Smooth muscle cell (in vitro differentiated cells): ENCODE measurements around the gene PTP4A2. TPM values are rescaled to one million over a fixed set of nuclear protein-coding genes. Genes with fewer than 3 reads are reported as not detected.
"Not testable (repeated sequence)": the region's sequence is repeated elsewhere in the genome, so short reads cannot be mapped to it uniquely, and the experiment has no call there.

Experiments used
- DNase-seq: peaks from one replicate; lab custom pipeline; 2025; ENCODE audit not compliant: unreplicated experiment; lab: John Stamatoyannopoulos, UW
- H2AFZ ChIP-seq: fragments of 200-600 bp; sonication (generic); 2 replicates; pipeline ENCODE4 v1.6.0; 2016; ENCODE audit warnings: antibody characterized with exemption, low read depth, mild to moderate bottlenecking
- H3F3A ChIP-seq: fragments of 200-600 bp; sonication (generic); 2 replicates; pipeline ENCODE4 v1.6.0; 2017; ENCODE audit warnings: antibody characterized with exemption, low read depth
- H3K27ac ChIP-seq: fragments of 200-600 bp; sonication (generic); 2 replicates; pipeline ENCODE4 v1.5.1; 2016; ENCODE audit warnings: low read depth, mild to moderate bottlenecking
- H3K27me3 ChIP-seq: fragments of 200-600 bp; sonication (generic); 2 replicates; pipeline ENCODE4 v1.6.1; 2016; ENCODE audit warnings: low read depth, mild to moderate bottlenecking
- H3K36me3 ChIP-seq: fragments of 200-600 bp; sonication (generic); 2 replicates; pipeline ENCODE4 v1.5.1; 2016; ENCODE audit warnings: low read depth
- H3K4me1 ChIP-seq: fragments of 200-600 bp; sonication (generic); 2 replicates; pipeline ENCODE4 v1.5.1; 2016; ENCODE audit warnings: low read depth
- H3K4me2 ChIP-seq: fragments of 200-600 bp; sonication (generic); 2 replicates; pipeline ENCODE4 v1.6.0; 2016; ENCODE audit warnings: mild to moderate bottlenecking
- H3K4me3 ChIP-seq: fragments of 200-600 bp; sonication (generic); 2 replicates; pipeline ENCODE4 v1.5.1; 2016; ENCODE audit warnings: mild to moderate bottlenecking
- H3K79me2 ChIP-seq: fragments of 200-600 bp; sonication (generic); 2 replicates; pipeline ENCODE4 v1.6.0; 2016; ENCODE audit warnings: low read depth, mild to moderate bottlenecking
- H3K9ac ChIP-seq: fragments of 200-600 bp; sonication (generic); 2 replicates; pipeline ENCODE4 v1.6.0; 2016; ENCODE audit warnings: low read depth
- H3K9me3 ChIP-seq: fragments of 200-600 bp; sonication (generic); replicated peaks from 2 replicates; pipeline ENCODE4 v1.5.1; 2016; ENCODE audit warnings: low read depth
- H4K20me1 ChIP-seq: fragments of 200-600 bp; sonication (generic); 2 replicates; pipeline ENCODE4 v1.6.0; 2016; ENCODE audit warnings: low read depth
- WGBS: methylation state at CpG from one replicate; pipeline ENCODE4 v1.1.7; 2016; ENCODE audit warnings: low lambda C conversion rate; 5-methylcytosine and 5-hydroxymethylcytosine counted together
- polyA plus RNA-seq: library from polyadenylated mRNA; unstranded; fragments of >200 nt; fragmentation: Nextera tagmentation; extraction: Ambion mirVana; gene quantifications from 2 replicates; pipeline ENCODE4 v1.2.1, GENCODE V29; 2016
- total RNA-seq: library from RNA; depleted of rRNA; stranded (reverse); fragments of >200 nt; gene quantifications from 2 replicates; pipeline ENCODE4 v1.2.3, GENCODE V29; 2014
- TF ChIP-seq, protein P1 (sequence below): fragments of 200-600 bp; sonication (generic); IDR thresholded peaks from 2 replicates; pipeline ENCODE4 v1.5.1; 2017; ENCODE audit warnings: borderline replicate concordance, mild to moderate bottlenecking, antibody characterized with exemption; ENCODE audit not compliant: insufficient read depth, poor library complexity, severe bottlenecking

PTP4A2 gene
- total and polyA plus RNA-seq, 2 experiments from 2014 or later = 334 to 460 TPM

- peaks cover 16% of the 10 kb centered on the region for H3F3A ChIP-seq
- H3K4me1 ChIP-seq = peaks cover 41% of the 10 kb centered on the region
- no peaks in the 10 kb centered on the region for H3K36me3 ChIP-seq
- peaks cover 98% of the 10 kb centered on the region for H3K79me2 ChIP-seq
- no peaks in the 10 kb centered on the region for H3K9me3 ChIP-seq
- TF ChIP-seq, protein P1, sequence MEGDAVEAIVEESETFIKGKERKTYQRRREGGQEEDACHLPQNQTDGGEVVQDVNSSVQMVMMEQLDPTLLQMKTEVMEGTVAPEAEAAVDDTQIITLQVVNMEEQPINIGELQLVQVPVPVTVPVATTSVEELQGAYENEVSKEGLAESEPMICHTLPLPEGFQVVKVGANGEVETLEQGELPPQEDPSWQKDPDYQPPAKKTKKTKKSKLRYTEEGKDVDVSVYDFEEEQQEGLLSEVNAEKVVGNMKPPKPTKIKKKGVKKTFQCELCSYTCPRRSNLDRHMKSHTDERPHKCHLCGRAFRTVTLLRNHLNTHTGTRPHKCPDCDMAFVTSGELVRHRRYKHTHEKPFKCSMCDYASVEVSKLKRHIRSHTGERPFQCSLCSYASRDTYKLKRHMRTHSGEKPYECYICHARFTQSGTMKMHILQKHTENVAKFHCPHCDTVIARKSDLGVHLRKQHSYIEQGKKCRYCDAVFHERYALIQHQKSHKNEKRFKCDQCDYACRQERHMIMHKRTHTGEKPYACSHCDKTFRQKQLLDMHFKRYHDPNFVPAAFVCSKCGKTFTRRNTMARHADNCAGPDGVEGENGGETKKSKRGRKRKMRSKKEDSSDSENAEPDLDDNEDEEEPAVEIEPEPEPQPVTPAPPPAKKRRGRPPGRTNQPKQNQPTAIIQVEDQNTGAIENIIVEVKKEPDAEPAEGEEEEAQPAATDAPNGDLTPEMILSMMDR = no peak
- peak overlapping the region; percentile 35 for H3K27ac ChIP-seq
- no peak for DNase-seq
- no peak overlapping the region for H3K9ac ChIP-seq
- H3K4me2 ChIP-seq = no peak overlapping the region
- no peak overlapping the region for H2AFZ ChIP-seq
- peaks cover 99% of the 10 kb centered on the region for H4K20me1 ChIP-seq
- WGBS = 91% methylated on average over 2 of the region's 2 CpGs
- no peaks in the 10 kb centered on the region for H3K27me3 ChIP-seq
- H3K4me3 ChIP-seq = no peak overlapping the region
Observed at GRCh38 chr1:31926252-31926651, 11.9 kb downstream of the PTP4A2 start.

DNA sequence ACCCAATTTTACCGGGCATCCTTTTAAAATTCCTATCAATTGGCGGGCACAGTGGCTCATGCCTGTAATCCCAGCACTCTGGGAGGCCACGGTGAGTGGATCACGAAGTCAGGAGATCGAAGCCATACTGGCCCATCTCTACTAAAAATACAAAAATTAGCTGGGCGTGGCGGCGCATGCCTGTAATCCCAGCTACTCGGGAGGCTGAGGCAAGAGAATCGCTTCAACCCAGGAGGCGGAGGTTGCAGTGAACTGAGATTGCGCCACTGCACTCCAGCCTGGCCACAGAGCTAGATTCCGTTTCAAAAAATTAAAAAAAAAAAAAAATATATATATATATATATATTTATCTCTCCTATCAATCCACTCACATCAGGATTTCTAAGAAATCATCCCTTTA is 12.3 kb downstream of the PTP4A2 start:
- Histone ChIP-seq H3K27ac (peak overlapping the region; percentile 18), H3K4me1 (peaks cover 37% of the 10 kb centered on the region), H4K20me1 (peaks cover 99% of the 10 kb centered on the region), H3F3A (peaks cover 16% of the 10 kb centered on the region), H3K79me2 (peaks cover 98% of the 10 kb centered on the region), H3K4me2 (peak overlapping the region; percentile 55)
- not testable (repeated sequence) for H3K9ac ChIP-seq, H2AFZ ChIP-seq, DNase-seq, H3K4me3 ChIP-seq, H3K27me3 ChIP-seq, H3K36me3 ChIP-seq, H3K9me3 ChIP-seq
- 90% methylated on average over 13 of the region's 13 CpGs for WGBS

- H4K20me1 ChIP-seq = peaks cover 98% of the 10 kb centered on the region
- H2AFZ ChIP-seq = no peak overlapping the region
- H3K4me1 ChIP-seq = peaks cover 36% of the 10 kb centered on the region
- TF ChIP-seq, protein P1 = no peak
- H3K4me2 ChIP-seq = peak overlapping the region; percentile 55
- 38% methylated on average over 1 of the region's 1 CpG for WGBS
- H3K27me3 ChIP-seq = no peaks in the 10 kb centered on the region
- H3F3A ChIP-seq = peaks cover 16% of the 10 kb centered on the region
- H3K36me3 ChIP-seq = no peaks in the 10 kb centered on the region
- no peak overlapping the region for H3K9ac ChIP-seq
- H3K79me2 ChIP-seq = peaks cover 98% of the 10 kb centered on the region
- no peaks in the 10 kb centered on the region for H3K9me3 ChIP-seq
- no peak overlapping the region for H3K4me3 ChIP-seq
- H3K27ac ChIP-seq = peak overlapping the region; percentile 18
- DNase-seq = no peak
Observed at GRCh38 chr1:31924839-31925238, 13.3 kb downstream of the PTP4A2 start.

GRCh38 chr1:31923901-31924535 is 14.2 kb downstream of the PTP4A2 start:
- Histone ChIP-seq H3K4me3 (no peak overlapping the region), H2AFZ (no peak overlapping the region), H3K27me3 (no peaks in the 10 kb centered on the region), H3F3A (peaks cover 16% of the 10 kb centered on the region), H3K79me2 (peaks cover 98% of the 10 kb centered on the region), H3K4me2 (no peak overlapping the region), H3K36me3 (no peaks in the 10 kb centered on the region), H3K4me1 (peaks cover 36% of the 10 kb centered on the region), H3K9ac (no peak overlapping the region), H4K20me1 (peaks cover 98% of the 10 kb centered on the region), H3K27ac (peak overlapping the region; percentile 18), H3K9me3 (no peaks in the 10 kb centered on the region)
- WGBS = 80% methylated on average over 2 of the region's 2 CpGs
- TF ChIP-seq, protein P1 = no peak
- DNase-seq = no peak
